ENCODE data around the gene EIF3C.
"Not testable (repeated sequence)": the region's sequence is repeated elsewhere in the genome, so short reads cannot be mapped to it uniquely, and the experiment has no call there.

The EIF3C gene

DNA sequence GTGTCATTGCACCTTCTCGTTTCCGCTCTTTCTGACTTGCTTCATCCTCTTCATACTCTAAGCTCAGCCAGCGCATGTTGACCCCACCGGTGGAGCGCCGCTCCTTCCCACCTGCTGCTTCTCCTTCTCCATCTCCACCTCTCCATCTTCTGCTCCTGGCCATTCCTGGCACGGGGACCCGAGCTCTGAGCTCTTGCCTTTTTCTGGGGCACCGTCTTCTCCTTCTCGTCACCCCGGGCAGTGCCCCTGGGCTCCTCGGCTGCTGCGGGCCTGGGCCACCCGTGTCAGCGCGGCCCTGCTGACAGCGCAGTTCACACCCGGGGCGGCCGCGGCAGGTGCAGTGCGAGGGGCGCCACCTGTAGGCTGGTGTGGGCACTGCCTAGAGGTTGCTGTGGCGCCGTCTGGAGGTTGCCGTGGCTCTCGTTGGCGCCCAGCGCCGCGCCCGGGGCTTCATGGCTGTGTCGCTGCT is 38.8 kb downstream of the EIF3C start:
- not testable (repeated sequence) for DNase-seq

DNA sequence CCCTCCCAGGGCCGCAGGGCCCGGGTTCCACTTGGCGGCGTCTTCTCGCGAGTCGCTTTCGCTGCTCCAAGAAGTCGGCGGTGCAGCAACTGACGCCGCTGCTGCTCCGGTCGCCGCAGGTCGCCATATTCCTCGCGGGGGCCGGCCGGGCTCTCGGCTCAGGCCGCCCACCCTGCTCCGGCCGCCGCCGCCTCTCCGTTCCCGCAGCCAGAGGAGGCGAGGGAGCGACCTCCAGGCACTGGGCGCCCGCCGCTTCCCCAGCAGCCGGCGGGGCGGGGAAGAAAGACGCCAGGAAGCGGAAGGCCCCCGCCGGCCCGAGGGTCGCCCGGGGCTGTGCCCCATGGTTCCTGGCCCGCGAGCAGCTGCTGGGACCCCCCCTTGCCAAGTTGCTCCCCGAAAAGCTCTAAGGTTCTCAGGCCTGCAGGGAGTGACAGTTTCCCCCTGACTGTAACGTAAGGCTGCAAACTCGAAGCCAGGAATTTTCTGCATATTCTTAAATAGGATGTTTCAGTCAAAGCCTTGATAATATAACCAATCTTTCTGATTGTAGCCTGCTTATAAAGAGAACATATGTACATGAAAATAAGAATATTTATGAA is 39.3 kb downstream of the EIF3C start:
- DNase-seq, result not testable (repeated sequence)

DNA sequence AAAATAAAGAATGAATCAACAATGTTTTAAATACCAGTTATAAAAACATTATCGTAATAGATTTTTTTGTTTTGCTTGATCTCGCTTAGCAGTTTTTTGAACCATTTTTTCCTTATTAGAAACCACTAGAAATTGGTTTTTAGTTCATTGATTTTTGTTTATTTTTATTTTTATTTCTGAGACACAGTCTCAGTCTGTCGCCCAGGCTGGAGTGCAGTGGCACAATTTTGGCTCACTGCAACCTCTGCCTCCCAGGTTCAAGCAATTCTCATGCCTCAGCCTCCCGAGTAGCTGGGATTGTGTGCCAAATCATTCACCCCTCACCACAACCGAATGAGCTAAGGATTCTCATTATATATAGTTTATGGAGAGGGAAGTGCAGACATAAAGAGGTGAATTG is 40.2 kb downstream of the EIF3C start, which contains the start of gene NPIPB9:
TSS of gene NPIPB9 (plus strand) at position 301 of the 400 bp plus-strand sequence.
- not testable (repeated sequence) for DNase-seq

DNA sequence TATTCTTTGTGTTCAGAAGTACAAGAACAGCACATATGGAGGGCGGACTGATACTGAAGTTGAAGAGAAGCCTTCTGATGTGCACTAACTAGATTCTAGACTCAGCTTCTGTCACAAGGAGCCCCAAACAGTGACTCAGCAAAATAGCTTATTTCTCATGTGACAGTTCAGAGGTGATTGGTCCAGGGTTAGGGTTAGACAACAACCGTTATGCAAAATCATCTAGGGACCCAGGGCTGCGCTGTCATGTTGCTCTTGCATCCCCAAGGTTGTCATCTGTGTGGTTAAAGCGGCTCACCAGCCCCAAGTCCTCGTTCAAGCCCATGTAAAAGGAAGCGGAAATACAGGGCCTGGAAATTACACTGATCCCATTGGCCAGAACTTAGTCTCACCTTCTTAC is 70.4 kb downstream of the EIF3C start:
- DNase-seq, result not testable (repeated sequence)

DNA sequence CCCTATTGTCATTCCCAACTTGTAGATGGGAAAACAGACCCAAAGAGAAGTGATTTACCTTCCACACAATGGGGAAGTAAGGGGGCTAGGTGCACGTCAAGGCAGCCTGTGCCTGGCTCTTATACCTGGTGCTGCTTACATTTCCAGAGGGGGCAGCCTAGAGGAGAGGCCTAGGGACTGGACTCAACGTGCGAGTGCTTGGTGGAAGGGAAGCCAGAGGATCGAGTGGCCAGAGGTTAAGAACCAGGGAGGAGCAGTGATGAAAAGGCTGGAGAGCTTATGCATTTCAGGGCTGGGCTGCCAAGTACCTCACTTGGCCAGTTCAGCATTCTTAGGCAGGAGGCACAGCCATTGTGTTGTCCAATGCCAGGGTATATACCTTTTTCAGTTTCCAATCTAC is 71.1 kb downstream of the EIF3C start:
- DNase-seq, result not testable (repeated sequence)
